K562 (cell line): ENCODE measurements around the gene PRDX6. TPM values are rescaled to one million over a fixed set of nuclear protein-coding genes. Genes with fewer than 3 reads are reported as not detected.
A peak's percentile ranks its signal among the peaks of the same experiment; 100 is the strongest.

Experiments used
- BRD9 ChIP-seq: fragments of 450-650 bp; IDR thresholded peaks from 2 replicates; pipeline ENCODE4 v1.6.1; 2018; ENCODE audit warnings: low read depth; ENCODE audit not compliant: partially characterized antibody
- CBX3 ChIP-seq, 2 experiments: IDR thresholded peaks; 1 replicate in 1 of 2; 2 replicates in 1 of 2; pipeline ENCODE4 v1.6.1; 2012; ENCODE audit warnings: inconsistent platforms in 2 of 2, low read length in 2 of 2, borderline replicate concordance in 1 of 2, control low read depth in 1 of 2
- ETV1 ChIP-seq: fragments of 450-650 bp; conservative IDR thresholded peaks from 2 replicates; pipeline ENCODE4 v1.6.1; 2016; ENCODE audit warnings: missing genetic modification characterization, control low read depth, low read depth, missing compliant biosample characterization
- FOXA1 ChIP-seq: fragments of 450-650 bp; IDR thresholded peaks from 2 replicates; pipeline ENCODE4 v1.6.1; 2016; ENCODE audit warnings: mild to moderate bottlenecking, borderline replicate concordance
- FOXM1 ChIP-seq, 2 experiments: fragments of 450-650 bp in 1 of 2; sonication (generic) in 1 of 2; formaldehyde crosslinking in 1 of 2; IDR thresholded peaks; 2 replicates each; pipeline versions ENCODE4 v1.6.1 to v1.9.0; 2017 to 2022; ENCODE audit warnings: low read depth in 2 of 2, mild to moderate bottlenecking in 2 of 2, missing genetic modification reagents in 1 of 2, moderate library complexity in 1 of 2
- ILF3 ChIP-seq: fragments of 450-650 bp; IDR thresholded peaks from 2 replicates; pipeline ENCODE4 v1.6.1; 2018; ENCODE audit warnings: antibody characterized with exemption, mild to moderate bottlenecking, moderate library complexity, borderline replicate concordance
- ILK ChIP-seq: fragments of 450-650 bp; IDR thresholded peaks from 2 replicates; pipeline ENCODE4 v1.6.1; 2016; ENCODE audit warnings: missing genetic modification characterization, low read depth, mild to moderate bottlenecking, missing compliant biosample characterization, moderate library complexity, borderline replicate concordance
- MNT ChIP-seq, 2 experiments: fragments of 450-650 bp; conservative IDR thresholded peaks; 2 replicates each; pipeline ENCODE4 v1.6.1; 2017; ENCODE audit warnings: mild to moderate bottlenecking in 2 of 2, moderate library complexity in 2 of 2
- SMARCE1 ChIP-seq: fragments of 450-650 bp; IDR thresholded peaks from 2 replicates; pipeline ENCODE4 v1.7.1; 2016; ENCODE audit warnings: mild to moderate bottlenecking
- ZKSCAN1 ChIP-seq: fragments of 150-350 bp; IDR thresholded peaks from 2 replicates; pipeline ENCODE4 v1.6.1; 2016; ENCODE audit warnings: low read depth, low read length
- ZNF592 ChIP-seq: fragments of 450-650 bp; IDR thresholded peaks from 2 replicates; pipeline ENCODE4 v1.6.1; 2017; ENCODE audit warnings: antibody characterized with exemption, mild to moderate bottlenecking
- ZSCAN29 ChIP-seq: fragments of 450-650 bp; IDR thresholded peaks from 2 replicates; pipeline ENCODE4 v1.6.1; 2017
- polyA plus RNA-seq, 8 experiments: library from polyadenylated mRNA; depleted of rRNA in 4 of 8; stranded (reverse) in 5 of 8; unstranded in 3 of 8; fragments of >200 nt; fragmentation: Nextera tagmentation in 2 of 8; fragmentation: Illumina TruSeq in 1 of 8; extraction: Ambion mirVana in 2 of 8; extraction: Trizol in 1 of 8; gene quantifications; 2 replicates each; pipeline versions ENCODE4 v1.2.1 to v1.2.3, GENCODE V29; 2011 to 2014; ENCODE audit warnings: inconsistent platforms in 1 of 8, missing spikeins in 1 of 8
- total RNA-seq, 7 experiments: library from RNA; depleted of rRNA in 6 of 7; stranded (reverse); fragments of >200 nt in 6 of 7; fragmentation: Illumina TruSeq in 2 of 7; extraction: Trizol in 2 of 7; gene quantifications; 2 replicates each; pipeline versions ENCODE4 v1.2.1 to v1.2.3, GENCODE V29; 2011 to 2021; ENCODE audit warnings: low replicate concordance in 1 of 7
- TF ChIP-seq, protein P1 (sequence below): fragments of 250-450 bp; sonication (Bioruptor Pico); IDR thresholded peaks from 2 replicates; pipeline ENCODE4 v1.4.0; 2020

PRDX6 gene
- total and polyA plus RNA-seq, 9 of the 15 experiments (the other 6 are each of a cell fraction or from before 2014, with no cell fraction given): 277 to 1,082 (median 610) TPM

DNA sequence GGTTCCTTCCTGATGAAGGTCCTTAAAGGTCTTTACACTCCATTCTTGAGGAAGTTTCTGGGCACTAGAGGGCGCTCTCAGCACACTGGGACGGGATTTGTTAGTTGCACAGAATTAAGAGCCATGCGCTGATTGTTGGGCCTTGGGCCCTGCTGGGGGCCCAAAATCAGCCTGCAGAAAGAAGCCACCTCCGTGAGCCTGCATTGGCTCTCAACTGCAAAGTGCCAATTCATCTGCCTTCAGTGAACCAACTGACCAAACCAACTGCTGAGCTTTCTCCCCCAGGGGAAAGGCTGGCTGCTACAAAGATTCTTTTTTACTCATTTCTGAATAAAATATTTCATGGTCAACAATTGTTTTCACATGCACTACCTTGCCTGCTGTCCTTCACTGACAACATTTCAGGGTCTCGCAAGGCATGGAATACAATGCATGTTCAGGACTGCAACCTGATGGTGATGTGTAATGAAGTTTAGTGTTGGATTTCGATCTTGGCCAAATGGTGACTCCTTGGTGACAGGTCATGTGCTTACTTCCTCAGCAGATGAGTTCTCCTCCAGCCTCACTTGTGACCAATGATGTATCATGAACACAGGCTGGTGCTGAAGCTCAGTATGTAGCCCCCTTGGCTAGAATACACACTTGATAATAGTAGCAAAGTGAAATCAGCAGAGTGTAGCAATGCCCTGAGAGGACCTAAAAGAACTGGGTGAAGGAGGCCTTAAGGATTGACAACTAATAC is 45.7 kb upstream of the PRDX6 start (continued):
- TF ChIP-seq ETV1 (tag): no peak
- TF ChIP-seq SMARCE1: 0 out of 2 replicates have a peak, but pooled peaks have one; percentile 12
- 0 out of 2 replicates have a peak, but pooled peaks have one; percentile 26 for TF ChIP-seq FOXM1 (IDR thresholded peaks at IDR 0.05; ENCODE audit: low read depth)
- TF ChIP-seq FOXM1 (CRISPR knock-in tag; IDR thresholded peaks at IDR 0.05; ENCODE audit: low read depth): no peak
- TF ChIP-seq ZKSCAN1: 0 out of 2 replicates have a peak, but pooled peaks have one; percentile 33
- TF ChIP-seq CBX3 (IDR thresholded peaks at IDR 0.05; ENCODE audit: borderline replicate concordance in 1 of 2, low read length in 2 of 2): no peak
- no peak for TF ChIP-seq FOXA1
- TF ChIP-seq, protein P1, sequence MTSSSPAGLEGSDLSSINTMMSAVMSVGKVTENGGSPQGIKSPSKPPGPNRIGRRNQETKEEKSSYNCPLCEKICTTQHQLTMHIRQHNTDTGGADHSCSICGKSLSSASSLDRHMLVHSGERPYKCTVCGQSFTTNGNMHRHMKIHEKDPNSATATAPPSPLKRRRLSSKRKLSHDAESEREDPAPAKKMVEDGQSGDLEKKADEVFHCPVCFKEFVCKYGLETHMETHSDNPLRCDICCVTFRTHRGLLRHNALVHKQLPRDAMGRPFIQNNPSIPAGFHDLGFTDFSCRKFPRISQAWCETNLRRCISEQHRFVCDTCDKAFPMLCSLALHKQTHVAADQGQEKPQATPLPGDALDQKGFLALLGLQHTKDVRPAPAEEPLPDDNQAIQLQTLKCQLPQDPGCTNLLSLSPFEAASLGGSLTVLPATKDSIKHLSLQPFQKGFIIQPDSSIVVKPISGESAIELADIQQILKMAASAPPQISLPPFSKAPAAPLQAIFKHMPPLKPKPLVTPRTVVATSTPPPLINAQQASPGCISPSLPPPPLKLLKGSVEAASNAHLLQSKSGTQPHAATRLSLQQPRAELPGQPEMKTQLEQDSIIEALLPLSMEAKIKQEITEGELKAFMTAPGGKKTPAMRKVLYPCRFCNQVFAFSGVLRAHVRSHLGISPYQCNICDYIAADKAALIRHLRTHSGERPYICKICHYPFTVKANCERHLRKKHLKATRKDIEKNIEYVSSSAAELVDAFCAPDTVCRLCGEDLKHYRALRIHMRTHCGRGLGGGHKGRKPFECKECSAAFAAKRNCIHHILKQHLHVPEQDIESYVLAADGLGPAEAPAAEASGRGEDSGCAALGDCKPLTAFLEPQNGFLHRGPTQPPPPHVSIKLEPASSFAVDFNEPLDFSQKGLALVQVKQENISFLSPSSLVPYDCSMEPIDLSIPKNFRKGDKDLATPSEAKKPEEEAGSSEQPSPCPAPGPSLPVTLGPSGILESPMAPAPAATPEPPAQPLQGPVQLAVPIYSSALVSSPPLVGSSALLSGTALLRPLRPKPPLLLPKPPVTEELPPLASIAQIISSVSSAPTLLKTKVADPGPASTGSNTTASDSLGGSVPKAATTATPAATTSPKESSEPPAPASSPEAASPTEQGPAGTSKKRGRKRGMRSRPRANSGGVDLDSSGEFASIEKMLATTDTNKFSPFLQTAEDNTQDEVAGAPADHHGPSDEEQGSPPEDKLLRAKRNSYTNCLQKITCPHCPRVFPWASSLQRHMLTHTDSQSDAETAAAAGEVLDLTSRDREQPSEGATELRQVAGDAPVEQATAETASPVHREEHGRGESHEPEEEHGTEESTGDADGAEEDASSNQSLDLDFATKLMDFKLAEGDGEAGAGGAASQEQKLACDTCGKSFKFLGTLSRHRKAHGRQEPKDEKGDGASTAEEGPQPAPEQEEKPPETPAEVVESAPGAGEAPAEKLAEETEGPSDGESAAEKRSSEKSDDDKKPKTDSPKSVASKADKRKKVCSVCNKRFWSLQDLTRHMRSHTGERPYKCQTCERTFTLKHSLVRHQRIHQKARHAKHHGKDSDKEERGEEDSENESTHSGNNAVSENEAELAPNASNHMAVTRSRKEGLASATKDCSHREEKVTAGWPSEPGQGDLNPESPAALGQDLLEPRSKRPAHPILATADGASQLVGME (CRISPR knock-in tag): no peak
- peak; percentile 51 to 52 for TF ChIP-seq MNT (conservative IDR thresholded peaks at IDR 0.05)
- TF ChIP-seq ILK (tag): no peak
- peak; percentile 72 for TF ChIP-seq BRD9
- peak; percentile 58; the same call in 1 of the 2 replicates for TF ChIP-seq ZNF592
- TF ChIP-seq ZSCAN29: no peak
- TF ChIP-seq ILF3: 0 out of 2 replicates have a peak, but pooled peaks have one; percentile 53
